H9 (cell line): ENCODE data around the gene TRAF2. TPM values are rescaled to one million over a fixed set of nuclear protein-coding genes. Genes with fewer than 3 reads are reported as not detected.

Experiments used
- DNase-seq: peaks from one replicate; pipeline ENCODE4 v3.0.0-alpha.2; 2017
- H2AFZ ChIP-seq: one replicate; pipeline ENCODE4 v1.6.1; 2013; ENCODE audit warnings: mild to moderate bottlenecking, low read length, control low read depth, moderate library complexity
- H2AK5ac ChIP-seq: 2 replicates; pipeline ENCODE4 v1.6.1; 2013; ENCODE audit warnings: low read length, control low read depth, mixed read lengths; ENCODE audit not compliant: insufficient read length
- H2BK120ac ChIP-seq: one replicate; pipeline ENCODE4 v1.6.1; 2013; ENCODE audit warnings: low read depth, mild to moderate bottlenecking, low read length, control low read depth, inconsistent platforms; ENCODE audit not compliant: poor library complexity, severe bottlenecking
- H2BK12ac ChIP-seq: 2 replicates; pipeline ENCODE4 v1.6.1; 2013; ENCODE audit warnings: low read length, control low read depth, mixed read lengths, low read depth; ENCODE audit not compliant: insufficient read length
- H2BK15ac ChIP-seq: 2 replicates; pipeline ENCODE4 v1.6.1; 2013; ENCODE audit warnings: low read depth, low read length, control low read depth
- H2BK20ac ChIP-seq: one replicate; pipeline ENCODE4 v1.6.1; 2013; ENCODE audit warnings: low read depth, mild to moderate bottlenecking, low read length, control low read depth, inconsistent platforms; ENCODE audit not compliant: poor library complexity, severe bottlenecking
- H2BK5ac ChIP-seq: 2 replicates; pipeline ENCODE4 v1.6.1; 2013; ENCODE audit warnings: low read length, control low read depth, mixed read lengths; ENCODE audit not compliant: insufficient read length
- H3K14ac ChIP-seq: 2 replicates; pipeline ENCODE4 v1.6.1; 2013; ENCODE audit warnings: low read length, control low read depth; ENCODE audit not compliant: insufficient read depth
- H3K18ac ChIP-seq: 2 replicates; pipeline ENCODE4 v1.6.1; 2013; ENCODE audit warnings: low read depth, mild to moderate bottlenecking, mixed read lengths, low read length, control low read depth; ENCODE audit not compliant: insufficient read length
- H3K23ac ChIP-seq: 2 replicates; pipeline ENCODE4 v1.6.1; 2013; ENCODE audit warnings: low read length, control low read depth, mixed read lengths, low read depth; ENCODE audit not compliant: insufficient read length
- H3K23me2 ChIP-seq: 2 replicates; pipeline ENCODE4 v1.6.1; 2013; ENCODE audit warnings: low read depth, mild to moderate bottlenecking, mixed read lengths, low read length, control low read depth; ENCODE audit not compliant: insufficient read length, poor library complexity, severe bottlenecking
- H3K27ac ChIP-seq: 2 replicates; pipeline ENCODE4 v1.5.1; 2013; ENCODE audit warnings: low read length, control low read depth, mixed read lengths, low read depth; ENCODE audit not compliant: insufficient read length
- H3K27me3 ChIP-seq: 2 replicates; pipeline ENCODE4 v1.6.1; 2013; ENCODE audit warnings: low read length, control low read depth, inconsistent platforms; ENCODE audit not compliant: insufficient read depth
- H3K4ac ChIP-seq: 2 replicates; pipeline ENCODE4 v1.6.1; 2013; ENCODE audit warnings: low read depth, mild to moderate bottlenecking, control low read depth, inconsistent platforms, low read length, moderate library complexity
- H3K4me1 ChIP-seq: 2 replicates; pipeline ENCODE4 v1.6.1; 2013; ENCODE audit warnings: low read length, control low read depth, inconsistent platforms; ENCODE audit not compliant: insufficient read depth
- H3K4me2 ChIP-seq: 2 replicates; pipeline ENCODE4 v1.6.1; 2013; ENCODE audit warnings: low read length, control low read depth, mixed read lengths; ENCODE audit not compliant: insufficient read length, insufficient read depth
- H3K56ac ChIP-seq: 2 replicates; pipeline ENCODE4 v1.6.1; 2013; ENCODE audit warnings: low read depth, mild to moderate bottlenecking, mixed read lengths, low read length, control low read depth; ENCODE audit not compliant: insufficient read length
- H3K79me1 ChIP-seq: 2 replicates; pipeline ENCODE4 v1.6.1; 2013; ENCODE audit warnings: low read depth, mild to moderate bottlenecking, moderate library complexity, low read length, control low read depth, inconsistent platforms; ENCODE audit not compliant: insufficient read depth, poor library complexity, severe bottlenecking
- H3K79me2 ChIP-seq: 2 replicates; pipeline ENCODE4 v1.6.1; 2013; ENCODE audit warnings: low read length, control low read depth, inconsistent platforms; ENCODE audit not compliant: insufficient read depth
- H3K9ac ChIP-seq: 2 replicates; pipeline ENCODE4 v1.6.1; 2013; ENCODE audit warnings: low read length, control low read depth, mixed read lengths; ENCODE audit not compliant: insufficient read length; ENCODE audit errors: extremely low read depth
- H3K9me3 ChIP-seq: one replicate; pipeline ENCODE4 v1.6.1; 2013; ENCODE audit warnings: low read depth, low read length, inconsistent platforms; ENCODE audit not compliant: control insufficient read depth
- H3T11ph ChIP-seq: one replicate; pipeline ENCODE4 v1.6.1; 2013; ENCODE audit warnings: mild to moderate bottlenecking, low read length, control low read depth, inconsistent platforms
- H4K20me1 ChIP-seq: one replicate; pipeline ENCODE4 v1.6.1; 2013; ENCODE audit not compliant: control insufficient read depth, insufficient read length, insufficient read depth
- H4K5ac ChIP-seq: 2 replicates; pipeline ENCODE4 v1.6.1; 2013; ENCODE audit warnings: low read depth, mild to moderate bottlenecking, mixed read lengths, low read length, control low read depth; ENCODE audit not compliant: insufficient read length
- H4K8ac ChIP-seq: replicated peaks from 2 replicates; pipeline ENCODE4 v1.6.1; 2013; ENCODE audit warnings: low read length, control low read depth, mixed read lengths, low read depth; ENCODE audit not compliant: insufficient read length
- H4K91ac ChIP-seq: 2 replicates; pipeline ENCODE4 v1.6.1; 2013; ENCODE audit warnings: low read depth, mild to moderate bottlenecking, moderate library complexity, mixed read lengths, low read length, control low read depth; ENCODE audit not compliant: insufficient read length
- H3K27ac Mint-ChIP-seq, 3 experiments: 2 replicates in 2 of 3; 3 replicates in 1 of 3; pipeline ENCODE4 v1.8.0; 2020 to 2021; ENCODE audit warnings: mixed read lengths in 3 of 3, mild to moderate bottlenecking in 1 of 3, moderate library complexity in 1 of 3
- H3K27me3 Mint-ChIP-seq: 2 replicates; pipeline ENCODE4 v1.8.0; 2021; ENCODE audit warnings: low read depth, mild to moderate bottlenecking, moderate library complexity, mixed read lengths
- H3K36me3 Mint-ChIP-seq, 3 experiments: 2 replicates in 2 of 3; 3 replicates in 1 of 3; pipeline ENCODE4 v1.8.0; 2020 to 2021; ENCODE audit warnings: low read depth in 3 of 3, mixed read lengths in 3 of 3; ENCODE audit not compliant: insufficient read depth in 1 of 3
- H3K4me1 Mint-ChIP-seq, 2 experiments: 2 replicates each; pipeline ENCODE4 v1.8.0; 2020; ENCODE audit warnings: mixed read lengths in 2 of 2
- H3K4me3 Mint-ChIP-seq, 2 experiments: 2 replicates in 1 of 2; 3 replicates in 1 of 2; pipeline ENCODE4 v1.8.0; 2020 to 2021; ENCODE audit warnings: mild to moderate bottlenecking in 2 of 2, mixed read lengths in 2 of 2, moderate library complexity in 1 of 2
- H3K9me3 Mint-ChIP-seq, 2 experiments: 2 replicates in 1 of 2; 3 replicates in 1 of 2; pipeline ENCODE4 v1.8.0; 2020; ENCODE audit warnings: mild to moderate bottlenecking in 2 of 2, mixed read lengths in 2 of 2, moderate library complexity in 1 of 2
- CTCF ChIP-seq: fragments of 200-600 bp; sonication (generic); conservative IDR thresholded peaks from 3 replicates; pipeline ENCODE4 v1.8.0; 2021; ENCODE audit warnings: antibody characterized with exemption, mild to moderate bottlenecking
- WGBS: extraction: QIAGEN DNeasy Blood & Tissue Kit; methylation state at CpG from one replicate; pipeline ENCODE4 v1.1.7; 2013; ENCODE audit warnings: missing lambda C conversion rate, low lambda C conversion rate, mixed read lengths; ENCODE audit not compliant: insufficient read length; ENCODE audit errors: extremely low coverage; 5-methylcytosine and 5-hydroxymethylcytosine counted together
- total RNA-seq: library from RNA; stranded (reverse); gene quantifications from 2 replicates; pipeline ENCODE4 v1.2.1, GENCODE V29; 2021

The TRAF2 gene
- total RNA-seq, 1 experiment from 2014 or later: 48.8 TPM

GRCh38 chr9:136853596-136854112 lies 32.7 kb upstream of the TRAF2 start:
- peak; percentile 28; the same call in 2 of the 3 replicates for TF ChIP-seq CTCF
- Histone ChIP-seq H2BK5ac (no peak overlapping the region), H2BK20ac (no peak overlapping the region), H3K27ac (no peak overlapping the region), H3K4ac (no peak overlapping the region), H3T11ph (no peak overlapping the region), H3K4me2 (no peak overlapping the region), H3K14ac (no peak overlapping the region), H3K18ac (no peak overlapping the region), H2BK15ac (no peak overlapping the region), H3K56ac (no peak overlapping the region), H3K79me1 (no peaks in the 10 kb centered on the region), H4K8ac (no peak overlapping the region), H3K9me3 (no peaks in the 10 kb centered on the region), H3K27me3 (no peaks in the 10 kb centered on the region), H2AK5ac (no peak overlapping the region), H2BK12ac (no peak overlapping the region), H3K4me1 (no peaks in the 10 kb centered on the region), H4K20me1 (no peaks in the 10 kb centered on the region), H4K91ac (no peak overlapping the region), H3K79me2 (no peaks in the 10 kb centered on the region), H3K9ac (no peak overlapping the region), H2AFZ (no peak overlapping the region), H4K5ac (no peak overlapping the region), H3K23me2 (no peaks in the 10 kb centered on the region), H2BK120ac (no peak overlapping the region), H3K23ac (no peak overlapping the region)
- Mint-ChIP-seq H3K4me1 (peaks cover 2 to 5% of the 10 kb centered on the region in 2 experiments; a peak in 3 of 4 replicates), H3K4me3 (no peak overlapping the region), H3K9me3 (no peaks in the 10 kb centered on the region), H3K36me3 (peaks cover 0 to 12% (median 10%) of the 10 kb centered on the region in 3 experiments; a peak in 4 of 7 replicates), H3K27me3 (peaks cover 2% of the 10 kb centered on the region), H3K27ac (no peak overlapping the region)
- no CpG with 5 or more reads among the region's 18 CpGs for WGBS
- no peak for DNase-seq
